HG03159 (cell line): Measurements from ENCODE around the gene SERTAD1.
"Not testable (repeated sequence)": the region's sequence is repeated elsewhere in the genome, so short reads cannot be mapped to it uniquely, and the experiment has no call there.

ENCODE experiments used
- ATAC-seq: cut with Tn5 transposase; IDR thresholded peaks from one replicate; pipeline ENCODE4 v1.9.1; 2021; ENCODE audit warnings: mild to moderate bottlenecking, moderate library complexity; ENCODE audit not compliant: unreplicated experiment

Gene SERTAD1

DNA sequence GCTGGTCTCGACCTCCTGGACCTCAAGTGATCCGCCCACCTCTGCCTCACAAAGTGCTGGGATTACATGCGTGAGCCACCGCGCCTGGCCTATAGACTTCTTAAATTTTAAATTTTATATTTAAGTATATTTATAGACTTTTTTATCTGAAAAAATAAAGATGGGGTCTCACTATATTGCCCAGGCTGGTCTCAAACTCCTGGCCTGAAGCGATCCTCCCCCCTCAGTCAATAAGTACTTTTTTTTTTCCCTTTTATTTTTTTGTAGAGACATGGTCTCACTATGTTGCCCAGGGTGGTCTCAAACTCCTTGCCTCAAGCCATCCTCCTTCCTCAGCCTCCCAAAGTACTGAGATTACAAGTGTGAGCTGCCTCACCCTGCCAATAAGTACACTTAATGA is 1.9 kb downstream of the SERTAD1 start:
- ATAC-seq, result no peak

GRCh38 chr19:40422748-40423566 is 2.8 kb downstream of the SERTAD1 start:
- ATAC-seq, result no peak

DNA sequence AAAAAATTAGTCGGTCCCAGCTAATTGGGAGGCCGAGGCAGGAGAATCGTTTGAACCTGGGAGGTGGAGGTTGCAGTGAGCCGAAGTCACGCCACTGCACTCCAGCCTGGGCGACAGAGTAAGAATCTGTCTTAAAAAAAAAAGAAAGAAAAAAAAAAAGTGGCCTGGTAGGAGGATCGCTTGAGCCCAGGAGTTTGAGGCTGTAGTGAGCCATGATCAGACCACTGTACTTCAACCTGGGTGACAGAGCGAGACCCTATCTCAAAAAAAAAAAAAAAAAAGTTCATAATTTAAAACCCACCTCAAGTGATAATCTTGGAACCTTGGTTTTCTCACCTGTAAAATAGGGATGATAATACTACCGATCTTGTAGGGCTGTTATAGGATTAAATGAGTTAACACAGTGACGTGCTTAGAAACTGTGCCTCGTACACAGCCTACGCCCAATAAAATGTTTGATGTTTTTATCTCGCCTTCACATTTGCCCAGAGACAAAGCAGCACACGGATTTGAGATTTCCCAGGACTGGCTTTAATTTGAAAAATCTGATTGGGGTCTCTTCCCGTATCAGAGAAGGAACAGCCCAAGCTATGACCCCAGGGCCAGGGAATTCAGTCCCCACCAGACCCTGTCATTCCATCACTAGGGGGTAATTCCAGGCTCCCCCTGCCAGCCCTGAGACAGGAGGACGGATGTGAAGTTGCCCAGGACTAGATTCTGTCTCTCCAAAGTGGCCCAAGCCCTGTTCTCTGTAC is 3.6 kb downstream of the SERTAD1 start:
- no peak for ATAC-seq

GRCh38 chr19:40420766-40421765 is 4.7 kb downstream of the SERTAD1 start:
- ATAC-seq, result no peak

- no peak for ATAC-seq
Observed at GRCh38 chr19:40420451-40420765, 5.4 kb downstream of the SERTAD1 start.

DNA sequence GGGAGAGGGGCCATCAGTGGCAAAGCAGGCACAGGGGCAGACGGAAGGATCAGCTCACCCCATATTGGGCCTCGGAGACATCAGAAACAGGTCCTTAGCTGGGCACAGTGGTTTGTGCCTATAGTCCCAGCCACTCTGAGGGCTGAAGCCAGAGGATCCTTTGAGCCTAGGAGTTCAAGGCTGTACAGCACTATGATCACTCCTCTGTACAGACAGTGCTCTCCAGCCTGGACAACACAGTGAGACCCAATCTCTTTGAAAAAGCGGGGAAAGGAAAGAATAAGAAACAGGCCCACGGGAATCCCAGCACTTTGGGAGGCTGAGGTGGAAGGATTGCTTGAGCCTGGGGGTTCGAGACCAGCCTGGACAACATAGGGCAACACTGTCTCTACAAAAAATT is 6.0 kb downstream of the SERTAD1 start:
- no peak for ATAC-seq

- ATAC-seq, result no peak
Observed at GRCh38 chr19:40419066-40419612, 6.7 kb downstream of the SERTAD1 start.

- ATAC-seq, result no peak
Observed at GRCh38 chr19:40418040-40418439, 7.8 kb downstream of the SERTAD1 start.

DNA sequence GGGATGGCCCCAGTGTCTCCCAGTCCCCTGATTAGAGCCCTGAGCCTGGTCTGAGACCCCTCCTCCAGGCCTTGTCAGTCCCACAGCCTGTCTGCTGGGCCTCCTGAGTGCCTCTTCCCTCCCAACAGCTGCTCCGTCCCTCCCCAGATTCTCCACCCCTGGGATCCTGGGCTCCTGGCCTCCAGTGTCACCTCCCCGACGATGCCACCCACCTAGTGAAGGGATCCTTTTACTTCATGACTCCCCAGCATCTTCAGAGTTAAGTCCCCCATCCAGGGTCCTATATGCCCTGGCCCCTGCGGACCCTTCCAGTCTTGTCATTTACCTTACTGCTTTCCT is 8.2 kb downstream of the SERTAD1 start:
- ATAC-seq, result no peak

GRCh38 chr19:40416918-40417642 is 8.7 kb downstream of the SERTAD1 start:
- no peak for ATAC-seq

- ATAC-seq, result no peak
Observed at GRCh38 chr19:40415768-40416167, 10.0 kb downstream of the SERTAD1 start.

GRCh38 chr19:40414542-40415535 is 11.0 kb downstream of the SERTAD1 start:
- ATAC-seq, result no peak

DNA sequence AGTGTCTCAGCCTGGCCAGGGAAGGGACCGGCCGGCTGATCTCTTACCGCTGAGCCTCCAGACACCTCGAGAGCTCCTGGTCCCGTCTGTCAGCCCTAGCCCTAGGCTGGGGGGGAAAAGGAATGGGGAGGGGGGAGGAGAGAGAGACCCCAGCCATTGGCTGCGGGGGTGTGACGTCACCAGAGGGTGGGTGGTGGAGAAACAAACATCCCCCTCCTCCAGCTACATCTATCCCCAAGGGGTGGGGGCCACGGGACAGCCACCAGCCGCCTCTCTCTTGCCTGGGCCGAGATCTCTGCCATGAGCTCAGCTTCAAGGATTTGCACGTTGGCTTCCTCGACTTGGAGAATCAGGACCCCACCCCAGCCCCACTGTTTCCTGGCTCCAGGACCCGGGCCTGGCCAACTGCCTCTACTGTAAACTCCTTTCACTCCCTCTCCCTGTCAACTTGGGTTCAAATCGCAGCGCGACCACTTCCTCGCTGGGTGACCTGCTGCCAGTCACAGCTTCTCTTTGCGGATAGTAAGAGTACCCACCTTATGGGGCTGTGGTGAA is 12.4 kb downstream of the SERTAD1 start, which contains the start of gene PRX:
Gene PRX, minus strand, starts transcription at position 88 of the 555 bp plus-strand sequence. CDS start 5,446 bp downstream, outside the sequence.
- no peak for ATAC-seq

DNA sequence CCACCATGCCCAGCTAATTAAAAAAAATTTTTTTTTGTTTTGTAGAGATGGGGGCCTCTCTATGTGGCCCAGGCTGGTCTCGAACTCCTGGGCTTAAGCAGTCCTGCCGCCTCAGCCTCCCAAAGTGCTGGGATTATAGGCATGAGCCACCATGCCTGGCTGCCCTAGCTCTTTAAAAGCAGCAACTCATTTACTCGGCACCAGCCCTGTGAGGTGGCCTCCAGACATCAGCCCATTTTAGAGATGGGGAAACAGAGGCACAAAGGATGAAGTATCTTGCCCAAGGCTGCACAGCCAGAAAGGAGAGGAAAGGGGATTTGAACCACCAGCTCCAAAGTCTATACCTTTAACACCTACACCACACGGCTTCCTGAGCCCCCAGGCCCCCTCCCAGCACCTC is 12.9 kb downstream of the SERTAD1 start:
- no peak for ATAC-seq

- no peak for ATAC-seq
Observed at GRCh38 chr19:40411958-40412499, 13.8 kb downstream of the SERTAD1 start.

- no peak for ATAC-seq
Observed at GRCh38 chr19:40411125-40411842, 14.5 kb downstream of the SERTAD1 start.

GRCh38 chr19:40410030-40410389 is 15.8 kb downstream of the SERTAD1 start:
- no peak for ATAC-seq

DNA sequence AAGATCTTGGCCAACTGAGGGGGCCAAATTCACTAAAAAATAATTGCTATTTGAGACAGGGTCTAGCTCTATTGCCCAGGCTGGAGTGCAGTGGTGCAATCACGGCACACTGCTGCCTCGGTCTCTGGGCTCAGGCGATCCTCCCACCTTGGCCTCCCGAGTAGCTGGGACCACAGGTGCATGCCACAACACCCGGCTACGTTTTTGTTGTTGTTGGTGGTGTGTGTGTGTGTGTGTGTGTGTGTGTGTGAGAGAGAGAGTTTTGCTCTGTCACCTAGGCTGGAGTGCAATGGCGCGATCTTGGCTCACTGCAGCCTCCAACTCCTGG is 17.2 kb downstream of the SERTAD1 start:
- ATAC-seq, result not testable (repeated sequence)
